Psoas muscle (tissue), 8 donors: Measurements from ENCODE around the gene ADIRF. TPM values are rescaled to one million over a fixed set of nuclear protein-coding genes. Genes with fewer than 3 reads are reported as not detected.
"Not testable (repeated sequence)": the region's sequence is repeated elsewhere in the genome, so short reads cannot be mapped to it uniquely, and the experiment has no call there.

ENCODE experiments used
- ATAC-seq, 4 donors: fragments of 200-7000 bp; cut with Tn5 transposase; one replicate each; pipeline ENCODE4 v1.9.1; 2020; ENCODE audit warnings: moderate library complexity in 3 of 4, mild to moderate bottlenecking in 2 of 4
- DNase-seq, 2 donors: peaks; one replicate each; pipeline ENCODE4 v3.0.0-alpha.2; 2020
- H3K27ac ChIP-seq: fragments of 200-600 bp; one replicate; pipeline ENCODE4 v1.8.0; 2022
- H3K27me3 ChIP-seq, 3 donors: fragments of 200-600 bp in 1 of 3; one replicate each; pipeline versions ENCODE4 v1.6.1 to v1.8.0; 2013 to 2022; ENCODE audit warnings: low read length in 2 of 3, mild to moderate bottlenecking in 2 of 3, moderate library complexity in 1 of 3; ENCODE audit not compliant: insufficient read depth in 3 of 3
- H3K36me3 ChIP-seq, 2 donors: fragments of 200-600 bp in 1 of 2; one replicate each; pipeline versions ENCODE4 v1.6.1 to v1.8.0; 2013 to 2022; ENCODE audit warnings: low read depth in 1 of 2, mild to moderate bottlenecking in 1 of 2, moderate library complexity in 1 of 2; ENCODE audit not compliant: insufficient read depth in 1 of 2
- H3K4me1 ChIP-seq: fragments of 200-600 bp; one replicate; pipeline ENCODE4 v1.8.0; 2022
- H3K4me3 ChIP-seq: fragments of 200-600 bp; one replicate; pipeline ENCODE4 v1.8.0; 2022; ENCODE audit warnings: mild to moderate bottlenecking
- H3K9me3 ChIP-seq: fragments of 200-600 bp; one replicate; pipeline ENCODE4 v1.8.0; 2022
- WGBS, 3 donors: extraction: QIAGEN DNeasy Blood & Tissue Kit; methylation state at CpG; one replicate each; pipeline versions ENCODE4 v1.1.6 to v1.1.7; 2013; 5-methylcytosine and 5-hydroxymethylcytosine counted together
- intact Hi-C, 2 donors: fragments of 100-400 bp; cut with DNase I; formaldehyde crosslinking; loops; one replicate each; pipeline versions ENCODE4 v1.11.0 to v1.14.2; 2022
- polyA plus RNA-seq, 3 donors: library from polyadenylated mRNA; stranded (reverse); fragments of 200-250 nt; gene quantifications; one replicate each; pipeline ENCODE4 v1.2.3, GENCODE V29; 2013
- total RNA-seq, 4 donors: library from RNA; stranded (reverse); fragmentation: NEBNext Ultra II Directional in 2 of 4; extraction: Animal tissue kit (Norgen Biotek cat#: 25700) in 2 of 4; gene quantifications; one replicate each; pipeline versions ENCODE4 v1.2.1 to v1.2.4, GENCODE V29; 2021 to 2023
- TF ChIP-seq, protein P1 (sequence below): fragments of 200-600 bp; IDR thresholded peaks from one replicate; pipeline ENCODE4 v1.8.0; 2022; ENCODE audit warnings: antibody characterized with exemption
- donor health status: healthy with polysubstance abuse.
- donor health status: DM: no; HTN: no; CAD: no; lungs with moderate emphysema.
- donor health status: Bipolar disorder and iron deficiency.
- donor health status: healthy.
- donor health status: DM: yes; HTN: yes; CAD: no.
- donor health status: DM: no; HTN: no; CAD: no.
- donor health status: DM: no; HTN: no; CAD: no.
- donor health status: DM: yes; HTN: yes; CAD: no.

ADIRF gene
- total and polyA plus RNA-seq, 7 donors, result 19.1 to 69.5 (median 34.9) TPM

DNA sequence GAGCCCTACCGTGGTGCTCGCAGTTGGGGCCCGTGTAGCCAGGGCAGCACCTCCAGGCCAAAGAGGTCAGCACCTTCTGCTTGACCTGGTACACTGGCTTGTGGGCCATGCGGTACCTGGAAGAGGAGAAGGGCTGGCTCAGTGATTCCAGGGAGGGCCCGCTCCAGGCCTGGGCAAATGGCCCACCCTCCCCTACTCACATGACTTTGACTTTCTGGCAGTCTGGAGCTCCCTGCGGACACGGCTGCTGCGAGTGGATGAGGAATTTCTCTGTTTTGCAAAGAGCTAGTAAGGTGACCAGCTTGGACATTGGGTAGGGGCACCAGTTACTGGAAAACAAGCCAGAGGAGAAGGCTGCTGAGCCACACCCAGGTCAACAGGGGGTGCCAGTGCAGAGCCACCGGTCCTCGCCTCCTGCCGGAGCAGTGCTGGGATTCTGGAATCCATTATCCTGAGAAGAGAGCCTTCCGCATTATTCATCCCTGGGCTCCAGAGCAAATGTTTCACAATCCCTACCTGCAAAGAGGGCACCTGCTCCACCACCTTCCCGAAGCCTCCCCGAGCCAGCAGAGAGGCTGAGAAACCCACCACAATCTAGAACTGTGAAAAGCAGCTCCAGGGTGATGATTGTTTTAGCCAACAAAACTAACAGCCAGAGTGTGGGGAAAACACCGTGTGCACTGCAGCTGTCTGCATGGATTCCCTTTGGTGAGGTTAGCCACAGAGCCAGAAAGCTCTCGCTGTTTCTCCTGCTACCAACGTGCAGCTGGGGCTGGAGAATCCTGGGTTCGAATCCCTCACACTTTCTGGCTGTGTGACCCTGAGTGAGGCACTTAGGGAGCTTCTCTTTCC, 22.7 kb upstream of the ADIRF start:
- TF ChIP-seq, protein P1, sequence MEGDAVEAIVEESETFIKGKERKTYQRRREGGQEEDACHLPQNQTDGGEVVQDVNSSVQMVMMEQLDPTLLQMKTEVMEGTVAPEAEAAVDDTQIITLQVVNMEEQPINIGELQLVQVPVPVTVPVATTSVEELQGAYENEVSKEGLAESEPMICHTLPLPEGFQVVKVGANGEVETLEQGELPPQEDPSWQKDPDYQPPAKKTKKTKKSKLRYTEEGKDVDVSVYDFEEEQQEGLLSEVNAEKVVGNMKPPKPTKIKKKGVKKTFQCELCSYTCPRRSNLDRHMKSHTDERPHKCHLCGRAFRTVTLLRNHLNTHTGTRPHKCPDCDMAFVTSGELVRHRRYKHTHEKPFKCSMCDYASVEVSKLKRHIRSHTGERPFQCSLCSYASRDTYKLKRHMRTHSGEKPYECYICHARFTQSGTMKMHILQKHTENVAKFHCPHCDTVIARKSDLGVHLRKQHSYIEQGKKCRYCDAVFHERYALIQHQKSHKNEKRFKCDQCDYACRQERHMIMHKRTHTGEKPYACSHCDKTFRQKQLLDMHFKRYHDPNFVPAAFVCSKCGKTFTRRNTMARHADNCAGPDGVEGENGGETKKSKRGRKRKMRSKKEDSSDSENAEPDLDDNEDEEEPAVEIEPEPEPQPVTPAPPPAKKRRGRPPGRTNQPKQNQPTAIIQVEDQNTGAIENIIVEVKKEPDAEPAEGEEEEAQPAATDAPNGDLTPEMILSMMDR, result no peak
- H3K36me3 ChIP-seq, result no peaks in the 10 kb centered on the region
- DNase-seq, result peak; percentile 37 to 51
- ATAC-seq, result peak in 3 of 4 donors; percentile 47 to 57 (median 49)
- H3K4me1 ChIP-seq, result peaks cover 6% of the 10 kb centered on the region
- intact Hi-C loops, result no loop called here
- no peaks in the 10 kb centered on the region for H3K9me3 ChIP-seq
- WGBS, 3 donors, result 28 to 37% (median 28%) methylated on average over 18 of the region's 18 CpGs
- H3K27me3 ChIP-seq, result no peaks in the 10 kb centered on the region
- no peak overlapping the region for H3K4me3 ChIP-seq
- no peak overlapping the region for H3K27ac ChIP-seq

GRCh38 chr10:86946213-86947155, 21.8 kb upstream of the ADIRF start:
- TF ChIP-seq, protein P1, result no peak
- H3K36me3 ChIP-seq, result no peaks in the 10 kb centered on the region
- H3K27ac ChIP-seq, result no peak overlapping the region
- 68 to 75% (median 69%) methylated on average over 13 of the region's 13 CpGs for WGBS, 3 donors
- H3K27me3 ChIP-seq, result no peaks in the 10 kb centered on the region
- intact Hi-C loops, result no loop called here
- peaks cover 6% of the 10 kb centered on the region for H3K4me1 ChIP-seq
- peak; percentile 37 to 67 for DNase-seq
- H3K9me3 ChIP-seq, result no peaks in the 10 kb centered on the region
- no peak overlapping the region for H3K4me3 ChIP-seq
- ATAC-seq, result no peak

GRCh38 chr10:86947806-86948205, 20.5 kb upstream of the ADIRF start:
- DNase-seq, H3K27ac ChIP-seq, ATAC-seq, H3K27me3 ChIP-seq, H3K9me3 ChIP-seq, H3K4me3 ChIP-seq, intact Hi-C loops, H3K4me1 ChIP-seq, H3K36me3 ChIP-seq: not testable (repeated sequence)
- 84 to 96% (median 93%) methylated on average over 4 of the region's 4 CpGs for WGBS, 3 donors

DNA sequence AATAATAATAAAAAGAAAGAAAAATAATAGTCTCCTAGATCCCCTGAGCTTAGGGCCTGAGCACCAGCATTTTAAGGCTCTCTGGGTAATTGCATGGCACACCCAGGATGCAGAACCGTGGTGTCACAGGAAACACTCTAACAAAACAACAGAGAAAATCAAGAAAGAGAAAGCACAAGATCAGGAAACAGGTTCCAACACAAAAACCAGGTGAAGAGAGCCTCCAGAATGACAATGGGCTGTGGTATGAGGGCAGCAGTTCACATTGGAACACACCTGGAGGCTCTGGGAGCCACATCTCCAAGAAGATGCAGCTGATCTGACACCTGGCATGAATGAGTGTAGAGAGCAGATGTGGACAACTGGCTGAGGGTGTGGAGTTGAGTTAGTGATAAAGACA, 17.9 kb upstream of the ADIRF start:
- DNase-seq (no peak), ATAC-seq (no peak)
- Histone ChIP-seq H3K27me3 (no peaks in the 10 kb centered on the region), H3K36me3 (no peaks in the 10 kb centered on the region), H3K4me1 (peaks cover 3% of the 10 kb centered on the region), H3K4me3 (no peak overlapping the region), H3K9me3 (no peaks in the 10 kb centered on the region), H3K27ac (no peak overlapping the region)
- TF ChIP-seq, protein P1, result no peak
- WGBS, 3 donors, result 52 to 78% (median 60%) methylated on average over 1 of the region's 1 CpG
- intact Hi-C loops, result no loop called here

- Histone ChIP-seq H3K27me3 (no peaks in the 10 kb centered on the region), H3K27ac (no peak overlapping the region), H3K4me1 (no peaks in the 10 kb centered on the region), H3K9me3 (no peaks in the 10 kb centered on the region), H3K36me3 (no peaks in the 10 kb centered on the region), H3K4me3 (no peak overlapping the region)
- TF ChIP-seq, protein P1, result no peak
- DNase-seq (peak in 1 of 2 donors; percentile 2), ATAC-seq (no peak)
- intact Hi-C loops, result no loop called here
These were observed 17.0 kb upstream of the ADIRF start for GRCh38 chr10:86951184-86951761.
